ENCODE data around the gene LRIG1.

Gene LRIG1

DNA sequence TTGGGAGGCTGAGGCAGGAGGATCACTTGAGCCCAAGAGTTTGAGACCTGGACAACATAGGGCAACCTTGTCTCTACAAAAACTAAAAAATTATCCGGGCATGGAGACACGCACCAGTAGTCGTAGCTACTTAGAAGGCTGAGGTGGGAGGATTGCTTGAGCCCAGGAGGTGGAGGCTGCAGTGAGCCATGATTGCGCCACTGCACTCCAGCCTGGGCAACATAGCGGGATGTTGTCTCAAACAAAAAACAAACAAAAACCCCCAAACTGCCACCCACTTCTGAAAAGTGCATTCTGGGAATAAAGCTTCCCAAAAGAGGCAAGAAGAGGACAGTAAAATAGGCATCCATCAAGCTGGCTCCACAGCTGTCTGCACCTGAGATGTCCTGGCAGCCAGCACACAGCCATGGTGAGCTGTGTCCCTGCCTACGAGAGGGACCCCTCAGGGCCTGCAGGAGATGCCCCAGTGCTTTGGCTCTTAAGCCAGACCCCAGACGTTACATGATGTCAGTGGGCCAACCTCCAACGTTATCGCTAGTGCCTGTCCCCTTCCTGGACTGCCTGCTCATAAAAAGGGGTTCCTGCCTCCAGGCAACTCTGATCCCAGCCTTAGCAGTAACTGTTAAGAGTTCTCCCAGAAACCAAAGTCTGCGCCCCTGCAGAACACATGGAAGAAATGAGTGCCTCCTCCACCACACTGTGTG, 101.1 kb downstream of the LRIG1 start:
- no peak overlapping the region for H3K4me3 ChIP-seq (ENCODE audit: control insufficient read depth, low read depth, low read length)
- no peak for DNase-seq (ENCODE audit: low read depth)
- TF ChIP-seq, protein P1, sequence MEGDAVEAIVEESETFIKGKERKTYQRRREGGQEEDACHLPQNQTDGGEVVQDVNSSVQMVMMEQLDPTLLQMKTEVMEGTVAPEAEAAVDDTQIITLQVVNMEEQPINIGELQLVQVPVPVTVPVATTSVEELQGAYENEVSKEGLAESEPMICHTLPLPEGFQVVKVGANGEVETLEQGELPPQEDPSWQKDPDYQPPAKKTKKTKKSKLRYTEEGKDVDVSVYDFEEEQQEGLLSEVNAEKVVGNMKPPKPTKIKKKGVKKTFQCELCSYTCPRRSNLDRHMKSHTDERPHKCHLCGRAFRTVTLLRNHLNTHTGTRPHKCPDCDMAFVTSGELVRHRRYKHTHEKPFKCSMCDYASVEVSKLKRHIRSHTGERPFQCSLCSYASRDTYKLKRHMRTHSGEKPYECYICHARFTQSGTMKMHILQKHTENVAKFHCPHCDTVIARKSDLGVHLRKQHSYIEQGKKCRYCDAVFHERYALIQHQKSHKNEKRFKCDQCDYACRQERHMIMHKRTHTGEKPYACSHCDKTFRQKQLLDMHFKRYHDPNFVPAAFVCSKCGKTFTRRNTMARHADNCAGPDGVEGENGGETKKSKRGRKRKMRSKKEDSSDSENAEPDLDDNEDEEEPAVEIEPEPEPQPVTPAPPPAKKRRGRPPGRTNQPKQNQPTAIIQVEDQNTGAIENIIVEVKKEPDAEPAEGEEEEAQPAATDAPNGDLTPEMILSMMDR (IDR thresholded peaks at IDR 0.05; ENCODE audit: control insufficient read depth, insufficient read depth, low read depth, low read length, missing control alignments), result no peak

DNA sequence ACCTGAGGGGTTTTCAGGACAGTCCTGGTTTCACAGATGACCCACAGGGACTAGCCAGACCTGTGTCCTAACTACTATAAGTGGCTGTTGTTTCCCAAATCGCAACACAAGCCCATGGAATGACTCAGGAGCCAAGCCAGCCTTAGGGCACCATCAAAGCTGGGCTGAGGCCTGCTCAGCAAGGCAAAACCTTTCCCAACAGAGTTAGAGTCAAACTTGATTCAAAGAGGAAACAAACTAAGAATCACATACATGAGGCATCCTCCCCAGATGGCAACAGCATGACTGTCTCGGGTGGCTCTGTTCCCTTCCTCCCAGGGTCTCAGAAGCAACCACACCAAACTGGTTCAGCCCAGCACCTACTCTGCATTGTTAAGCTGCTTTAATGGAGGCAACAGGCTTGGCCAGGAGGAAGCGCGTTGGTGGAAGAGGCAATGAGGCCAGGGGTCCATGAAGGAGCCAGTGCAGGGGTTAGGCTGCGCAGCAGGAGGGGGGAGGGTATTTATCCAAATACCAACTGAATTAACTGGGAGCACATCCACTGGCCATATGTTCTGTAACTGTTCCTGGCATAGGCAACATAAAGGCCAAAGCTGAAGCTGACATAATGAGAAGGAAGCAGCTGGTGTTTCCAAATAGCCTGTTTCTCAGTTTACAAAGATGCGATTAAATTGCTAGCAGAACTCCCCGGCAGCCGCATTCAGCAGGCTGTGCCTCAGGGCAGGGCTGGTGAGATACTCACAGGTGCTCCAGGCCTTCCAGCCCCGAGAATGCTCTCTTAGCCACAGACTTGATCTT, 102.4 kb downstream of the LRIG1 start:
- no peak for DNase-seq (ENCODE audit: low read depth)
- H3K4me3 ChIP-seq (ENCODE audit: control insufficient read depth, low read depth, low read length), result no peak overlapping the region
- TF ChIP-seq, protein P1 (IDR thresholded peaks at IDR 0.05; ENCODE audit: control insufficient read depth, insufficient read depth, low read depth, low read length, missing control alignments), result no peak

DNA sequence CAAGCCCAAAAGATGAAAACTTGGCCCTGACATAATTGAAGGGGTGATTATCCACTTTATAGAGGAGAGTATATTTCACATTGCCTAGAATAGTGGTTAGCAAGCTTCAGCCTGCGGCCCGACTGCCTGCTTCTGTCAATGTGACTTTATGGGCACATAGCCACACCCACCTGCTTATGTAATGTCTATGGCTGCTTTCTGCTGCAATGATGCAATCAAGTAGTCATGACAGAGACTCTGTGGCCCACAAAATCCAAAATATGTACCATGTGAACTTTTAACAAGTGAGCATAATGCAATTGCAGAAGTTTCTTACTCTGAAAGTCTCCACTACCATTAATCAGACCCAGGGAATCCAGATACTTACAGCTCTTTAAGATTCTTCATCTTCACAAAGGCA, 103.1 kb downstream of the LRIG1 start:
- TF ChIP-seq, protein P1 (IDR thresholded peaks at IDR 0.05; ENCODE audit: control insufficient read depth, insufficient read depth, low read depth, low read length, missing control alignments), result no peak
- no peak overlapping the region for H3K4me3 ChIP-seq (ENCODE audit: control insufficient read depth, low read depth, low read length)
- DNase-seq (ENCODE audit: low read depth), result peak; percentile 50

DNA sequence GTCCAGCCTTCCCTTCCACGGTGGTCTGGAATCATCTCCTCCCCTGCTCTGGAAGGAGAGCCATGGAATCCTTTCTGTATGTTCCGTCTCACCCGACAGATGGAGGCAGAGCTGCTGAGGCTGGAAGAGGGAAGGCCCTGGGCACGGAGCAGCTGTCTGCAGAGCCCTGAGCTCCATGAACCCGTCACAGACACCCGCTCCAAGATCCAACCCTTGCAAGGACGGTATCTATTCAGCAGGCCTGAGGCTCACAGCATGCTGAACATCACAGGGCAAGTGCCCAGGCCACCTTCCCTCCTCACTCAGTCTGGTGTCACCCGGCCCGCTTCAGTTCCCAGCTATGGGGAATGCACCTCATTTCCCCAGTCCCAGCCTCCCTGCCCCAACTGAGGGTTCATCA, 103.9 kb downstream of the LRIG1 start:
- no peak for DNase-seq (ENCODE audit: low read depth)

DNA sequence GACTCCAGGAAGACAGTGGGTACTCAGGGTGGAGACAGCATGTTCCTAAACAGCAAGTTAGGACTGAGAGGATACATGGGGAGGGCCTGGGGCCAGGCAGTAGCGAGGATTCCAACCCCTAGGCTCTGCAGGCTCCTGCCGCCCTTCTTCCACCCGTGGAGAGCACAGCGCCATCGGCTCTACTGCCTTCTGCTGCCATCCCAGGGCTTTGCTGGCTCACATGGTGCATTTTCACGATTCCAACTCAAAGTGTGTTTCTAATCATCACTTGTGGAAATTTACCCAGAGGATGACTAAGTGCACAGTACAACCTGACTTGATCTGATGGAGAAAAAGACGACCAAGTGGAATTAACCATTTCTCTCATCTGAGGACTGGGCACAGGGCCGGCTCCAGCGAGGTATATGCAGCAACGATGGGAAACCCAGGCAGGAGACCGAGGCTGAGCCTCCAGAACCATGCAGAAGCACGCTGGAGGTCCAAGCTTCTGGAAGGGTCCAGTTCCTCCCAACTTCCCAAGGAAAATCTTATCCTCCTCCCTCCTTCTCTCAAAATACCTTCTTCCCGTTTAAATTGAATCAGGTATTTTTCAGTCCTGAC, 104.6 kb downstream of the LRIG1 start:
- no peak overlapping the region for H3K4me3 ChIP-seq (ENCODE audit: control insufficient read depth, low read depth, low read length)
- TF ChIP-seq, protein P1 (IDR thresholded peaks at IDR 0.05; ENCODE audit: control insufficient read depth, insufficient read depth, low read depth, low read length, missing control alignments), result no peak
- DNase-seq (ENCODE audit: low read depth), result no peak

More for the DNA sequence above, 103.9 kb downstream of the LRIG1 start:
- no peak overlapping the region for H3K4me3 ChIP-seq (ENCODE audit: control insufficient read depth, low read depth, low read length)
- TF ChIP-seq, protein P1 (IDR thresholded peaks at IDR 0.05; ENCODE audit: control insufficient read depth, insufficient read depth, low read depth, low read length, missing control alignments), result no peak

DNA sequence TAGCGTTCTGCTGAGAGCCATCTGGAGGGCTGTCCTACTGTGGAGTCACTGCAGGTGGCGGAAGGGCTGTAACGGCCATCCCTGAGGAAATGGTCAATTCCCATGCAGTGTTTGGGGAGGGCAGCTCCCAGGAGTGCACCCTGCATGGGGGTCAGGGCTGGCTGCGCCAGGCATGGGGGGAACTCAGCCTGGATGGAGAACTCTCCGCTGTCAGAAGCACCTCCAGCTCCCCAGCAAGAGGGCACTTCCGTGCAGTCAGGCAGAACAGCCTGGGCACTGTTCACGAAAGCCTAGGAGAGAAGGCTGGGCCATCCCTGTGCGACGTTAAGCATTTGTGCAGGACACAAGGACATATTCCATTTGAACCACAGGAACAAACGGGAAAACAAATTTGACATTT, 105.2 kb downstream of the LRIG1 start:
- TF ChIP-seq, protein P1 (IDR thresholded peaks at IDR 0.05; ENCODE audit: control insufficient read depth, insufficient read depth, low read depth, low read length, missing control alignments), result no peak
- H3K4me3 ChIP-seq (ENCODE audit: control insufficient read depth, low read depth, low read length), result no peak overlapping the region
- DNase-seq (ENCODE audit: low read depth), result no peak

Data from AG09309 (cell line).